H9 (cell line): ENCODE measurements around the gene GPC6. TPM values are rescaled to one million over a fixed set of nuclear protein-coding genes. Genes with fewer than 3 reads are reported as not detected.

Experiments used
- DNase-seq: peaks from one replicate; pipeline ENCODE4 v3.0.0-alpha.2; 2017
- H2AFZ ChIP-seq: one replicate; pipeline ENCODE4 v1.6.1; 2013; ENCODE audit warnings: mild to moderate bottlenecking, low read length, control low read depth, moderate library complexity
- H2AK5ac ChIP-seq: 2 replicates; pipeline ENCODE4 v1.6.1; 2013; ENCODE audit warnings: low read length, control low read depth, mixed read lengths; ENCODE audit not compliant: insufficient read length
- H2BK120ac ChIP-seq: one replicate; pipeline ENCODE4 v1.6.1; 2013; ENCODE audit warnings: low read depth, mild to moderate bottlenecking, low read length, control low read depth, inconsistent platforms; ENCODE audit not compliant: poor library complexity, severe bottlenecking
- H2BK12ac ChIP-seq: 2 replicates; pipeline ENCODE4 v1.6.1; 2013; ENCODE audit warnings: low read length, control low read depth, mixed read lengths, low read depth; ENCODE audit not compliant: insufficient read length
- H2BK15ac ChIP-seq: 2 replicates; pipeline ENCODE4 v1.6.1; 2013; ENCODE audit warnings: low read depth, low read length, control low read depth
- H2BK20ac ChIP-seq: one replicate; pipeline ENCODE4 v1.6.1; 2013; ENCODE audit warnings: low read depth, mild to moderate bottlenecking, low read length, control low read depth, inconsistent platforms; ENCODE audit not compliant: poor library complexity, severe bottlenecking
- H2BK5ac ChIP-seq: 2 replicates; pipeline ENCODE4 v1.6.1; 2013; ENCODE audit warnings: low read length, control low read depth, mixed read lengths; ENCODE audit not compliant: insufficient read length
- H3K14ac ChIP-seq: 2 replicates; pipeline ENCODE4 v1.6.1; 2013; ENCODE audit warnings: low read length, control low read depth; ENCODE audit not compliant: insufficient read depth
- H3K18ac ChIP-seq: 2 replicates; pipeline ENCODE4 v1.6.1; 2013; ENCODE audit warnings: low read depth, mild to moderate bottlenecking, mixed read lengths, low read length, control low read depth; ENCODE audit not compliant: insufficient read length
- H3K23ac ChIP-seq: 2 replicates; pipeline ENCODE4 v1.6.1; 2013; ENCODE audit warnings: low read length, control low read depth, mixed read lengths, low read depth; ENCODE audit not compliant: insufficient read length
- H3K23me2 ChIP-seq: 2 replicates; pipeline ENCODE4 v1.6.1; 2013; ENCODE audit warnings: low read depth, mild to moderate bottlenecking, mixed read lengths, low read length, control low read depth; ENCODE audit not compliant: insufficient read length, poor library complexity, severe bottlenecking
- H3K27ac ChIP-seq: 2 replicates; pipeline ENCODE4 v1.5.1; 2013; ENCODE audit warnings: low read length, control low read depth, mixed read lengths, low read depth; ENCODE audit not compliant: insufficient read length
- H3K27me3 ChIP-seq: 2 replicates; pipeline ENCODE4 v1.6.1; 2013; ENCODE audit warnings: low read length, control low read depth, inconsistent platforms; ENCODE audit not compliant: insufficient read depth
- H3K4ac ChIP-seq: 2 replicates; pipeline ENCODE4 v1.6.1; 2013; ENCODE audit warnings: low read depth, mild to moderate bottlenecking, control low read depth, inconsistent platforms, low read length, moderate library complexity
- H3K4me1 ChIP-seq: 2 replicates; pipeline ENCODE4 v1.6.1; 2013; ENCODE audit warnings: low read length, control low read depth, inconsistent platforms; ENCODE audit not compliant: insufficient read depth
- H3K4me2 ChIP-seq: 2 replicates; pipeline ENCODE4 v1.6.1; 2013; ENCODE audit warnings: low read length, control low read depth, mixed read lengths; ENCODE audit not compliant: insufficient read length, insufficient read depth
- H3K56ac ChIP-seq: 2 replicates; pipeline ENCODE4 v1.6.1; 2013; ENCODE audit warnings: low read depth, mild to moderate bottlenecking, mixed read lengths, low read length, control low read depth; ENCODE audit not compliant: insufficient read length
- H3K79me1 ChIP-seq: 2 replicates; pipeline ENCODE4 v1.6.1; 2013; ENCODE audit warnings: low read depth, mild to moderate bottlenecking, moderate library complexity, low read length, control low read depth, inconsistent platforms; ENCODE audit not compliant: insufficient read depth, poor library complexity, severe bottlenecking
- H3K79me2 ChIP-seq: 2 replicates; pipeline ENCODE4 v1.6.1; 2013; ENCODE audit warnings: low read length, control low read depth, inconsistent platforms; ENCODE audit not compliant: insufficient read depth
- H3K9ac ChIP-seq: 2 replicates; pipeline ENCODE4 v1.6.1; 2013; ENCODE audit warnings: low read length, control low read depth, mixed read lengths; ENCODE audit not compliant: insufficient read length; ENCODE audit errors: extremely low read depth
- H3K9me3 ChIP-seq: one replicate; pipeline ENCODE4 v1.6.1; 2013; ENCODE audit warnings: low read depth, low read length, inconsistent platforms; ENCODE audit not compliant: control insufficient read depth
- H3T11ph ChIP-seq: one replicate; pipeline ENCODE4 v1.6.1; 2013; ENCODE audit warnings: mild to moderate bottlenecking, low read length, control low read depth, inconsistent platforms
- H4K20me1 ChIP-seq: one replicate; pipeline ENCODE4 v1.6.1; 2013; ENCODE audit not compliant: control insufficient read depth, insufficient read length, insufficient read depth
- H4K5ac ChIP-seq: 2 replicates; pipeline ENCODE4 v1.6.1; 2013; ENCODE audit warnings: low read depth, mild to moderate bottlenecking, mixed read lengths, low read length, control low read depth; ENCODE audit not compliant: insufficient read length
- H4K8ac ChIP-seq: replicated peaks from 2 replicates; pipeline ENCODE4 v1.6.1; 2013; ENCODE audit warnings: low read length, control low read depth, mixed read lengths, low read depth; ENCODE audit not compliant: insufficient read length
- H4K91ac ChIP-seq: 2 replicates; pipeline ENCODE4 v1.6.1; 2013; ENCODE audit warnings: low read depth, mild to moderate bottlenecking, moderate library complexity, mixed read lengths, low read length, control low read depth; ENCODE audit not compliant: insufficient read length
- H3K27ac Mint-ChIP-seq, 3 experiments: 2 replicates in 2 of 3; 3 replicates in 1 of 3; pipeline ENCODE4 v1.8.0; 2020 to 2021; ENCODE audit warnings: mixed read lengths in 3 of 3, mild to moderate bottlenecking in 1 of 3, moderate library complexity in 1 of 3
- H3K27me3 Mint-ChIP-seq: 2 replicates; pipeline ENCODE4 v1.8.0; 2021; ENCODE audit warnings: low read depth, mild to moderate bottlenecking, moderate library complexity, mixed read lengths
- H3K36me3 Mint-ChIP-seq, 3 experiments: 2 replicates in 2 of 3; 3 replicates in 1 of 3; pipeline ENCODE4 v1.8.0; 2020 to 2021; ENCODE audit warnings: low read depth in 3 of 3, mixed read lengths in 3 of 3; ENCODE audit not compliant: insufficient read depth in 1 of 3
- H3K4me1 Mint-ChIP-seq, 2 experiments: 2 replicates each; pipeline ENCODE4 v1.8.0; 2020; ENCODE audit warnings: mixed read lengths in 2 of 2
- H3K4me3 Mint-ChIP-seq, 2 experiments: 2 replicates in 1 of 2; 3 replicates in 1 of 2; pipeline ENCODE4 v1.8.0; 2020 to 2021; ENCODE audit warnings: mild to moderate bottlenecking in 2 of 2, mixed read lengths in 2 of 2, moderate library complexity in 1 of 2
- H3K9me3 Mint-ChIP-seq, 2 experiments: 2 replicates in 1 of 2; 3 replicates in 1 of 2; pipeline ENCODE4 v1.8.0; 2020; ENCODE audit warnings: mild to moderate bottlenecking in 2 of 2, mixed read lengths in 2 of 2, moderate library complexity in 1 of 2
- WGBS: extraction: QIAGEN DNeasy Blood & Tissue Kit; methylation state at CpG from one replicate; pipeline ENCODE4 v1.1.7; 2013; ENCODE audit warnings: missing lambda C conversion rate, low lambda C conversion rate, mixed read lengths; ENCODE audit not compliant: insufficient read length; ENCODE audit errors: extremely low coverage; 5-methylcytosine and 5-hydroxymethylcytosine counted together
- total RNA-seq: library from RNA; stranded (reverse); gene quantifications from 2 replicates; pipeline ENCODE4 v1.2.1, GENCODE V29; 2021
- TF ChIP-seq, protein P1 (sequence below): fragments of 200-600 bp; sonication (generic); conservative IDR thresholded peaks from 3 replicates; pipeline ENCODE4 v1.8.0; 2021; ENCODE audit warnings: antibody characterized with exemption, mild to moderate bottlenecking

Gene GPC6
- total RNA-seq, 1 experiment from 2014 or later, result 15.6 TPM

DNA sequence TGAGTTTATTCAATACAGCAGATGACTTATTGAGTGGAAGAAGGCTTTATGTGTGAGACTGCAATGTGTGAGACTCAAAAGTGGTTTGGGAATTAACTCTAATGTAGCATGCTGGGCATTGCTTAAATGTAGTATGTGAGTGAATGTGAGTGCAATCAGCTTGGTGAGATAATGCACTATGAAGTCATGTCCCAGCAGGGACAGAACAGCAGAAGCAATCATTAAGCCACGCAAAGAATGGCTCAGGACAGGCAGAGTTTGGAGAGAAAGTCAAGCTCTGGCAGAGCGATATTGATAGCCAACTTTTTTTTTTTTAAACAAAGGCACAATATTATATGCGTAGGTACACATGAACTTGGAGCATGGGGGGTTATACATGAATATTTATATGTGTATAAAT, 597.7 kb downstream of the GPC6 start:
- Histone ChIP-seq H3K18ac (no peak overlapping the region), H2BK120ac (no peak overlapping the region), H4K5ac (no peak overlapping the region), H3K79me2 (no peaks in the 10 kb centered on the region), H3K14ac (no peak overlapping the region), H2BK15ac (no peak overlapping the region), H3K27ac (no peak overlapping the region), H3T11ph (no peak overlapping the region), H4K20me1 (no peaks in the 10 kb centered on the region), H2BK5ac (no peak overlapping the region), H3K9me3 (no peaks in the 10 kb centered on the region), H3K4ac (no peak overlapping the region), H4K91ac (no peak overlapping the region), H3K23ac (no peak overlapping the region), H3K4me1 (no peaks in the 10 kb centered on the region), H2BK20ac (no peak overlapping the region), H2AFZ (no peak overlapping the region), H3K23me2 (no peaks in the 10 kb centered on the region), H3K27me3 (no peaks in the 10 kb centered on the region), H2AK5ac (no peak overlapping the region), H2BK12ac (no peak overlapping the region), H3K9ac (no peak overlapping the region), H3K4me2 (no peak overlapping the region), H3K56ac (no peak overlapping the region), H4K8ac (no peak overlapping the region), H3K79me1 (no peaks in the 10 kb centered on the region)
- H3K27ac Mint-ChIP-seq, result no peak overlapping the region; a peak in 1 of 7 replicates
- no peak overlapping the region for H3K4me3 Mint-ChIP-seq
- H3K36me3 Mint-ChIP-seq, result no peaks in the 10 kb centered on the region
- DNase-seq, result no peak
- no peaks in the 10 kb centered on the region for H3K27me3 Mint-ChIP-seq
- TF ChIP-seq, protein P1, sequence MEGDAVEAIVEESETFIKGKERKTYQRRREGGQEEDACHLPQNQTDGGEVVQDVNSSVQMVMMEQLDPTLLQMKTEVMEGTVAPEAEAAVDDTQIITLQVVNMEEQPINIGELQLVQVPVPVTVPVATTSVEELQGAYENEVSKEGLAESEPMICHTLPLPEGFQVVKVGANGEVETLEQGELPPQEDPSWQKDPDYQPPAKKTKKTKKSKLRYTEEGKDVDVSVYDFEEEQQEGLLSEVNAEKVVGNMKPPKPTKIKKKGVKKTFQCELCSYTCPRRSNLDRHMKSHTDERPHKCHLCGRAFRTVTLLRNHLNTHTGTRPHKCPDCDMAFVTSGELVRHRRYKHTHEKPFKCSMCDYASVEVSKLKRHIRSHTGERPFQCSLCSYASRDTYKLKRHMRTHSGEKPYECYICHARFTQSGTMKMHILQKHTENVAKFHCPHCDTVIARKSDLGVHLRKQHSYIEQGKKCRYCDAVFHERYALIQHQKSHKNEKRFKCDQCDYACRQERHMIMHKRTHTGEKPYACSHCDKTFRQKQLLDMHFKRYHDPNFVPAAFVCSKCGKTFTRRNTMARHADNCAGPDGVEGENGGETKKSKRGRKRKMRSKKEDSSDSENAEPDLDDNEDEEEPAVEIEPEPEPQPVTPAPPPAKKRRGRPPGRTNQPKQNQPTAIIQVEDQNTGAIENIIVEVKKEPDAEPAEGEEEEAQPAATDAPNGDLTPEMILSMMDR, result no peak
- WGBS, result no CpG with 5 or more reads among the region's 3 CpGs
- no peaks in the 10 kb centered on the region for H3K9me3 Mint-ChIP-seq
- peaks cover 4% of the 10 kb centered on the region in 2 experiments; a peak in 2 of 4 replicates for H3K4me1 Mint-ChIP-seq
